GM08714 (cell line): ENCODE results near the gene SMAP1.

ENCODE experiments used
- H3K4me3 ChIP-seq: fragments of 200-500 bp; sonication (Bioruptor generic); 2 replicates; pipeline ENCODE4 v1.5.1; 2014; ENCODE audit warnings: mild to moderate bottlenecking, low read length, inconsistent platforms
- ZNF274 ChIP-seq: IDR thresholded peaks from 2 replicates; pipeline ENCODE4 v1.6.1; 2012; ENCODE audit warnings: mild to moderate bottlenecking, low read depth, low read length

The SMAP1 gene

GRCh38 chr6:70667256-70667710 lies 400 bp upstream of the SMAP1 start:
- H3K4me3 ChIP-seq: peak overlapping the region; percentile 78; the same call in 1 of the 2 replicates
- TF ChIP-seq ZNF274: no peak

DNA sequence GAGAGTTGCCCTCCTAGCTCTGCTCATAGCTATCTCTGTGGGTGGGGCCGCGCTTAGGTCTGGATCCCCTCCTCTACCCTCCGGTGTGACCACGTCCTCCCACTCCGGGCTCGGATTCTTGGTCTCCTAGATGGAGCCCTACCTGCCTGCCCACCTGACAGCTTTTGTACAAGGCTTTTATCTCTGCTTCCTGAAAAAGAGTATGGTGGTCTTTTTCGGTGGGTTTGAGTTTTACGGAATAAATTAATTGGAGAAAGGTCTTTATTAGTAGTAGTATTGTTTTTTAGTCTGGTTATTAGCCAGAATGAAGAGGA lies 773 bp downstream of the SMAP1 start:
- peak overlapping the region; percentile 81 for H3K4me3 ChIP-seq

GRCh38 chr6:70669133-70669532 lies 1.4 kb downstream of the SMAP1 start:
- no peak for TF ChIP-seq ZNF274
- H3K4me3 ChIP-seq: peak overlapping the region; percentile 81; the same call in 1 of the 2 replicates

More for the DNA sequence above, 773 bp downstream of the SMAP1 start:
- no peak for TF ChIP-seq ZNF274

- no peak overlapping the region for H3K4me3 ChIP-seq
- no peak for TF ChIP-seq ZNF274
Observed at GRCh38 chr6:70672549-70672948, 4.9 kb downstream of the SMAP1 start.

GRCh38 chr6:70673054-70673453 lies 5.4 kb downstream of the SMAP1 start:
- TF ChIP-seq ZNF274: no peak
- H3K4me3 ChIP-seq: no peak overlapping the region

DNA sequence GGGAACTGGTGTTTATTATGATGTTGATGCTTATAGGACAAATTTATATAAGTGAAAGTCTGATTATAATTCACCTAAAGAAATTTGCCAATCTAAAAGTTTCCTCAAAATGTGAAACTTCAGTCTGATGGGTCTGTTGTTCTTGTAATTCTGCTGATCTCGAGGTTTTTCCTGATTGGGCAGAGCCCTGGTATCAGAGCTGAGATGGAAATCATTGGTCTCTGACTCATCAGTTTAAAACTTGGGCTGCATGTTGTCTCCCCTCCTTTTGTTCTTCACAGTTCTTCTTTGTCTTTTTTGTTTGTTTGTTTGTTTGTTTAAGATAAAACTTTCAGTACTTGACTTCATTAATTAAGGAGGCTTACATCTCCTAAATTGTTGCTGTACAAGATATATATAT lies 5.9 kb downstream of the SMAP1 start:
- H3K4me3 ChIP-seq: no peak overlapping the region

DNA sequence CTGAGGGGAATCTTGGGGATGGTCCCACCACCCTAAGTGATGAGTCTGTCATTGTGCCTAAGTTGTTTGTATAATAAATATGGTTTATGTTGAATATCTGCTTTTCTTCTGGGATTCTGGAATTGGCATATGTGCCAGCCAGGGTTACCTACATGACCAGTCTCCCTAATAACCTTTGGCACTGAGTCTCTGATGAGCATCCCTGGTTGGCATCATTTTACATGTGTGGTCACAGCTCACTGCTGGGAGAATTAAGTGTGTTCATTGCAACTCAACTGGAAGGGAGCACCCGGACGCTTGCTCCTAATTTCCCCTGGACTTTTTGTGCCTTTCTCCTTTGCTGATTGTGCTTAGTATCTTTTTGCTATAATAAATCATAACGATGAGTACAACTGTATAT lies 8.1 kb downstream of the SMAP1 start:
- TF ChIP-seq ZNF274: no peak

More for the DNA sequence above, 5.9 kb downstream of the SMAP1 start:
- TF ChIP-seq ZNF274: no peak

DNA sequence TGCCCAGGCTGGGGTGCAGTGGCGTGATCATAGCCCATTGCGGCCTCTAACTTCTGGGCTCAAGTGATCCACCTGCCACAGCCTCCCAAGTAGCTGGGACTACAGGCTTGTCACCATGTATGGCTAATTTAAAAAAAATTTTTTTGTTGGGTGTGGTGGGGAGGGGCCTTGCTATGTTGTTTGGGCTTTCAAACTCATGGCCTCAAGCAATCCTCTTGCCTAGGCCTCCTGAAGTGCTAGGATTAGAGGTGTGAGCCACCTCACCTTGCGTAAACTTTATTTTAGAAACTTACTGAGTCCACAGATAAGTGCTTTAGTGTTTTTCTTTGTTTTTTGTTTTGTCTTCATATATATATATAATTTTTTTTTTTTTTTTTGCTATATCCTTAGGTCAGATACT lies 9.1 kb downstream of the SMAP1 start:
- no peak for TF ChIP-seq ZNF274
- H3K4me3 ChIP-seq: no peak overlapping the region

More for the DNA sequence above, 8.1 kb downstream of the SMAP1 start:
- no peak overlapping the region for H3K4me3 ChIP-seq

DNA sequence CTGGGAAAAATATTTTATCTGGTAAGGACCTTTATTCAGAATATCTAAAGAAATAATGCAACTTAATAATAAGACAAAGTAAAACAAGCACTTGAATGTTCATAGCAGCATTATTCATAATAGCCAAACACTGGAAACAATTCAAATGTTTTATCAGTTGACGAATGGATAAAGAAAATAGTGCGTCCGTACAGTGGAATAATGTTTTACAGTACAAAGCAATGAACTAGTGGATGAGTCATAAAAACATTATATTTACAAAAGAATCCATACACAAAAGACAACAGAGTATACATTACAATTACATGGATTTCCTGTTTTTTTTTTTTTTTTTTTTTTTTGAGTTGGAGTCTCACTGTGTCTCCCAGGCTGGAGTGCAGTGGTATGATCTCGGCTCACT lies 12.7 kb downstream of the SMAP1 start:
- no peak for TF ChIP-seq ZNF274
- no peak overlapping the region for H3K4me3 ChIP-seq

DNA sequence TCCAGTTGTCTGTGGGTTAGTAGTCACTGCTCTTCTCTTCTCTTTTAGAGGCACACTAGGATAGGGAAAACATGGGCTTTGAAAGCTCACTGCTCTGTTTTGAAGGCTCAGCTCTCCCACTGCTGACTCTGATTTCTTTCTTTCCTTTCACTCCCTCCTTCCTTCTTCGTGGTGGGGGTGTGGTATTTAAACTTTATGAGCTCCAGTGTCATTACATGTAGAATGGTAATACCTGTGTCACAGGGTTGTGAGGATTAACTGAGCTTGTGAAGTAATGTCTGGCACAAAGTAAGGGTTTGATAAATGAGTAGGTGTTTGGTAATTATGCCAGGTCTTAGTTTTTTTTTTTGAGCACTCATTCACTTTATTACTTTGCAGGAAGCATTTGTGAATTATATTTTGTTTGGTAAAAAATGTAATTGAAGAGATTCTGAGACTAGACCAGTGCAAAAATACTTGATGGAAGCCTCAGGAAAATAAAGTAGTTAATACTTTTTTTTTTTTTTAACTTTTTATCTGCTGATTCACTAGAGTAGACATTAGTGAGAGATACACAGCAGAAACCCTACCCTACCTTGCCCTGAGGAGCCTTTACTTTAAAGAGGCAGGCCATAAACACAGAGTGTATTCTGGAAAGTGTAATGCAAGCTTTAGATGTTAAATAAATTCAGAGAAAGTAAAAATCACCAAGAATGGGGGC lies 17.3 kb downstream of the SMAP1 start:
- TF ChIP-seq ZNF274: no peak

GRCh38 chr6:70685494-70686180 lies 18.0 kb downstream of the SMAP1 start:
- H3K4me3 ChIP-seq: no peak overlapping the region
- TF ChIP-seq ZNF274: no peak

More for the DNA sequence above, 17.3 kb downstream of the SMAP1 start:
- H3K4me3 ChIP-seq: no peak overlapping the region

GRCh38 chr6:70686548-70687133 lies 19.0 kb downstream of the SMAP1 start:
- H3K4me3 ChIP-seq: no peak overlapping the region
- no peak for TF ChIP-seq ZNF274

DNA sequence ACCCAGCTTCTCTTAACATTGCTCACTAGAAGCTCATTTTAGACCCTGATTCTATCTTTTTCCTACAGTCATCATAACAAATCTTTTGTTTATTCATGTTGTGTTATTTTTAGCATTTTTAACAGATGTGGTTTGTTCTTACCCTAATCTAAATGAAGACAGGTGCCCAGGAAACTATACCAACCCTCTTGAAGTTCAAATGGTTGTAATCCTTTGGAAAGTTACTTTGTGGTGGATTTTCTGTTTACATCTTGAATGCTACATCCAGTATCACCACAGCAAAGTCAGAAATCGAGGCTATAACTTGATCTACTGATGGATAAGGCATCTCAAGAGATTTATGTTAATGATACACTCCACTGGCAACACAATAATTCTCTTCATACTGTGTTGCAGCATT lies 26.2 kb downstream of the SMAP1 start:
- no peak overlapping the region for H3K4me3 ChIP-seq
- no peak for TF ChIP-seq ZNF274

DNA sequence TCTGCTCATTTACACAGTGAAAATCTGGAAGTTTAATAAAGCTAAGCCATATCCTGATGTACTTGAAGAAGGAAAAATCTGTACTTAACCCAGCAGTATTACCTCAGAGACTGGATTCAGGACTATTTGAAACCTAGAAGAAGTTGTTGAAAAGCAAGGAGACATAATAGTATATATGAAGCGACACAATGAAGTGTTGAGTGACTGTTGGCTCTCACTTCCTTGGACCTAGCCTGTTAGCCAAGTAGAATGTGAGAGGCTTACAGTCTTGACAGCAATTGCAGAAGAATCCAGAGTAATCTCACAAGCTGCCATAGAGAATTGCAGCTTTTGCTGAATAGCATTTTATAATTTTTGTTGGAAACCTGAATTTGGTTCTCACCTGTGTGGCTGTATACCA lies 26.7 kb downstream of the SMAP1 start:
- no peak for TF ChIP-seq ZNF274

More for the DNA sequence above, 26.7 kb downstream of the SMAP1 start:
- H3K4me3 ChIP-seq: no peak overlapping the region
